Measurements from ENCODE around the gene B4GALNT3.

DNA sequence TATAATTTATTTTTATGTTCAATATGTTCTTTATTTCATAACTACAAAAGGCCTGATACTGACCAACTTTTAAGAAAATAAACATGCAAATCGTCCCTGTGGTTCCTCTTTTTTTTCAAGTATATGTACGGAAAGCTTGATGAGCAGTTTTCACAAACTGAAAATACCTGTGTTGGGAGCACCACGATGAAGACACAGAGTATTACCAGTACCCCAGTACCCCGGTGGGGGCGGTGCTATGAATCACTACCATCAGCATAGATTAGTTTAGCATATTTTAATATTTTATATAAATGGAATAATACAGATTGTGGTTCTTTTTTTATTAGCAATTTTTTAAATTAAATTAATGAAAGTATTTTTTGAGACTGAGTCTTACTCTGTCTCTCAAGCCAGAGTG, 7.0 kb downstream of the B4GALNT3 start:
- TF ChIP-seq POLR2AphosphoS5 (IDR thresholded peaks at IDR 0.05): no peak
- TF ChIP-seq, protein P1, sequence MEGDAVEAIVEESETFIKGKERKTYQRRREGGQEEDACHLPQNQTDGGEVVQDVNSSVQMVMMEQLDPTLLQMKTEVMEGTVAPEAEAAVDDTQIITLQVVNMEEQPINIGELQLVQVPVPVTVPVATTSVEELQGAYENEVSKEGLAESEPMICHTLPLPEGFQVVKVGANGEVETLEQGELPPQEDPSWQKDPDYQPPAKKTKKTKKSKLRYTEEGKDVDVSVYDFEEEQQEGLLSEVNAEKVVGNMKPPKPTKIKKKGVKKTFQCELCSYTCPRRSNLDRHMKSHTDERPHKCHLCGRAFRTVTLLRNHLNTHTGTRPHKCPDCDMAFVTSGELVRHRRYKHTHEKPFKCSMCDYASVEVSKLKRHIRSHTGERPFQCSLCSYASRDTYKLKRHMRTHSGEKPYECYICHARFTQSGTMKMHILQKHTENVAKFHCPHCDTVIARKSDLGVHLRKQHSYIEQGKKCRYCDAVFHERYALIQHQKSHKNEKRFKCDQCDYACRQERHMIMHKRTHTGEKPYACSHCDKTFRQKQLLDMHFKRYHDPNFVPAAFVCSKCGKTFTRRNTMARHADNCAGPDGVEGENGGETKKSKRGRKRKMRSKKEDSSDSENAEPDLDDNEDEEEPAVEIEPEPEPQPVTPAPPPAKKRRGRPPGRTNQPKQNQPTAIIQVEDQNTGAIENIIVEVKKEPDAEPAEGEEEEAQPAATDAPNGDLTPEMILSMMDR (IDR thresholded peaks at IDR 0.05): no peak
